Gastroesophageal sphincter (tissue), 3 donors: ENCODE results near the gene SURF4.

Experiments
- CTCF ChIP-seq, 4 experiments: fragments of 200-600 bp in 2 of 4; fragments of 450-650 bp in 2 of 4; sonication (generic) in 1 of 4; IDR thresholded peaks; one replicate each; pipeline ENCODE4 v1.5.1; 2017 to 2019; ENCODE audit warnings: antibody characterized with exemption in 4 of 4, mild to moderate bottlenecking in 2 of 4, moderate library complexity in 2 of 4
- POLR2A ChIP-seq, 2 donors: fragments of 450-650 bp; IDR thresholded peaks; one replicate each; pipeline ENCODE4 v1.6.1; 2017; ENCODE audit warnings: antibody characterized with exemption in 2 of 2, mild to moderate bottlenecking in 2 of 2, moderate library complexity in 1 of 2

GRCh38 chr9:133332381-133332730, 43.5 kb downstream of the SURF4 start:
- TF ChIP-seq CTCF (IDR thresholded peaks at IDR 0.05): no peak
- no peak for TF ChIP-seq POLR2A (IDR thresholded peaks at IDR 0.05)
